ENCODE results near the gene FMN2. TPM values are rescaled to one million over a fixed set of nuclear protein-coding genes. Genes with fewer than 3 reads are reported as not detected.

FMN2 gene
- polyA plus RNA-seq, 3 donors = not detected

- Histone ChIP-seq H3K9me3 (replicated peaks in 1 of 2; ENCODE audit: control insufficient read depth in 1 of 2, insufficient read depth in 1 of 2, low read length in 2 of 2) (no peaks in the 10 kb centered on the region), H3K4me2 (replicated peaks; ENCODE audit: extremely low read depth, low read length, poor library complexity, severe bottlenecking) (no peak overlapping the region), H3K79me2 (ENCODE audit: insufficient read depth, low read length) (no peaks in the 10 kb centered on the region), H3K4me3 (replicated peaks in 1 of 3; ENCODE audit: low read depth in 2 of 3, low read length in 3 of 3) (no peak overlapping the region), H3K27me3 (ENCODE audit: control insufficient read depth in 2 of 2, insufficient read depth in 2 of 2, low read length in 2 of 2) (no peaks in the 10 kb centered on the region), H4K20me1 (ENCODE audit: insufficient read depth, low read length) (no peaks in the 10 kb centered on the region), H3K27ac (ENCODE audit: low read depth in 1 of 2, low read length in 2 of 2) (no peak overlapping the region), H3K9ac (ENCODE audit: insufficient read depth, low read length, poor library complexity, severe bottlenecking) (no peak overlapping the region), H2AFZ (ENCODE audit: insufficient read depth, low read depth, low read length, poor library complexity, severe bottlenecking) (no peak overlapping the region), H3K4me1 (ENCODE audit: control insufficient read depth in 1 of 2, insufficient read depth in 2 of 2, low read length in 2 of 2) (no peaks in the 10 kb centered on the region), H3K36me3 (replicated peaks in 1 of 2; ENCODE audit: control insufficient read depth in 1 of 2, insufficient read depth in 2 of 2, low read length in 2 of 2) (no peaks in the 10 kb centered on the region)
- 88% methylated on average over 1 of the region's 6 CpGs for WGBS (ENCODE audit: insufficient coverage)
- Mint-ChIP-seq H3K4me1 (no peaks in the 10 kb centered on the region), H3K27me3 (ENCODE audit: low read depth in 3 of 3) (no peaks in the 10 kb centered on the region), H3K27ac (no peak overlapping the region), H3K4me3 (no peak overlapping the region), H3K9me3 (peaks cover 0 to 11% (median 1%) of the 10 kb centered on the region in 7 donors), H3K36me3 (no peaks in the 10 kb centered on the region)
- no peak for TF ChIP-seq CTCF (IDR thresholded peaks at IDR 0.05)
- intact Hi-C loops (cut with micrococcal nuclease) = no loop called here
- DNase-seq = no peak
Observed at GRCh38 chr1:240329443-240329842, 237.8 kb downstream of the FMN2 start.

- H3K27ac ChIP-seq (ENCODE audit: low read depth in 1 of 2, low read length in 2 of 2) = no peak overlapping the region
- no peak overlapping the region for H3K9ac ChIP-seq (ENCODE audit: insufficient read depth, low read length, poor library complexity, severe bottlenecking)
- no peaks in the 10 kb centered on the region for H3K4me1 Mint-ChIP-seq
- H3K36me3 ChIP-seq (replicated peaks in 1 of 2; ENCODE audit: control insufficient read depth in 1 of 2, insufficient read depth in 2 of 2, low read length in 2 of 2) = no peaks in the 10 kb centered on the region
- H3K27ac Mint-ChIP-seq = no peak overlapping the region
- no peak overlapping the region for H3K4me2 ChIP-seq (replicated peaks; ENCODE audit: extremely low read depth, low read length, poor library complexity, severe bottlenecking)
- no peak for TF ChIP-seq CTCF (IDR thresholded peaks at IDR 0.05)
- DNase-seq = no peak
- WGBS (ENCODE audit: insufficient coverage) = no CpG with 5 or more reads among the region's 3 CpGs
- no peak overlapping the region for H3K4me3 ChIP-seq (replicated peaks in 1 of 3; ENCODE audit: low read depth in 2 of 3, low read length in 3 of 3)
- H2AFZ ChIP-seq (ENCODE audit: insufficient read depth, low read depth, low read length, poor library complexity, severe bottlenecking) = no peak overlapping the region
- H3K4me3 Mint-ChIP-seq = no peak overlapping the region
- H3K79me2 ChIP-seq (ENCODE audit: insufficient read depth, low read length) = no peaks in the 10 kb centered on the region
- H4K20me1 ChIP-seq (ENCODE audit: insufficient read depth, low read length) = no peaks in the 10 kb centered on the region
- H3K27me3 ChIP-seq (ENCODE audit: control insufficient read depth in 2 of 2, insufficient read depth in 2 of 2, low read length in 2 of 2) = no peaks in the 10 kb centered on the region
- peaks cover 0 to 2% (median 0%) of the 10 kb centered on the region in 7 donors for H3K9me3 Mint-ChIP-seq
- H3K36me3 Mint-ChIP-seq = no peaks in the 10 kb centered on the region
- H3K27me3 Mint-ChIP-seq (ENCODE audit: low read depth in 3 of 3) = no peaks in the 10 kb centered on the region
- H3K9me3 ChIP-seq (replicated peaks in 1 of 2; ENCODE audit: control insufficient read depth in 1 of 2, insufficient read depth in 1 of 2, low read length in 2 of 2) = no peaks in the 10 kb centered on the region
- intact Hi-C loops (cut with micrococcal nuclease) = no loop called here
- H3K4me1 ChIP-seq (ENCODE audit: control insufficient read depth in 1 of 2, insufficient read depth in 2 of 2, low read length in 2 of 2) = no peaks in the 10 kb centered on the region
Observed at GRCh38 chr1:240332672-240333071, 241.0 kb downstream of the FMN2 start.
